ENCODE results near the gene REG4.

GRCh38 chr1:119814288-119814687 lies 3.0 kb upstream of the REG4 start:
- TF ChIP-seq CTCF (IDR thresholded peaks at IDR 0.05): no peak
- no peak for TF ChIP-seq EP300 (IDR thresholded peaks at IDR 0.05)
- no peak for TF ChIP-seq POLR2AphosphoS5 (IDR thresholded peaks at IDR 0.05)
- TF ChIP-seq POLR2A (IDR thresholded peaks at IDR 0.05): no peak
